Fibroblast of peridontal ligament (primary cell): ENCODE data around the gene PNMA6E.

ENCODE experiments used
- DNase-seq: peaks from one replicate; pipeline ENCODE4 v3.0.0-alpha.2; 2010; ENCODE audit errors: extremely low read depth

Gene PNMA6E

DNA sequence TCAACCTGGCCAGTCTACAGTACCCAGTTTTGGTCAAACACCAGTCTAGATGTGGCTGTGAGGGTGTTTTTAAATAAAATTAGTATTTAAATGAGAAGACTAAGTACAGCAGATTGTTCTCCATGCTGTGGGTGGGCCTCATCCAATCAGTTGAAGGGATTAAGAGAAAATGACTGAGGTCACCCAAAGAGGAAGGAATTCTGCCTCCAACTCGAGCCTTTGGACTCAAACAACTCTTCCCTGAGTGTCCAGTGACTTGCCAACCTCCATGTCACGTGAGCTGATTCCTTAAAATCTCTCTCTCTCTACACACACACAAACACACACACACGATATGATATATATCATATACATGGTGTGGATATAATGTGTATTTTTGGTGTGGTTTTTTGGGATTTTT is 34.7 kb upstream of the PNMA6E start:
- no peak for DNase-seq

DNA sequence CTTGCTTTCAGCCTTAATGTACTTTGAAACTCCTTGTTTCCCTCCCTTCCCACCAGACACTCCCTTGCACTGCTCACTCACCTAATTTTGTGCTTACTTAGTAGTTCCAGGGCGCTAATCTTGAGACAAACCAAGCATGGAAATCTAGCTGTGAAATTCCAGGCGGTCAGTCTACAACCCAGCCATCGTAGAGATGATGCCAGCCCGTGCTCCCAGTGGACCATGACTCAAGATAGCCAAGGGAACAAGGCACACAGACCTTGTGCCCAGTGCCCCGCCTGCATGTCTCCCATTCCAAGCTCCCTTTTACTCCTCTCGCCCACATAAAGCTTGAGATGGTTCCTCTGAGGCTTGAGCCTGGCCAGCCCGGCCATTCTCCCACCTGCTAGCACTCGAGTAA is 33.7 kb upstream of the PNMA6E start:
- no peak for DNase-seq

DNA sequence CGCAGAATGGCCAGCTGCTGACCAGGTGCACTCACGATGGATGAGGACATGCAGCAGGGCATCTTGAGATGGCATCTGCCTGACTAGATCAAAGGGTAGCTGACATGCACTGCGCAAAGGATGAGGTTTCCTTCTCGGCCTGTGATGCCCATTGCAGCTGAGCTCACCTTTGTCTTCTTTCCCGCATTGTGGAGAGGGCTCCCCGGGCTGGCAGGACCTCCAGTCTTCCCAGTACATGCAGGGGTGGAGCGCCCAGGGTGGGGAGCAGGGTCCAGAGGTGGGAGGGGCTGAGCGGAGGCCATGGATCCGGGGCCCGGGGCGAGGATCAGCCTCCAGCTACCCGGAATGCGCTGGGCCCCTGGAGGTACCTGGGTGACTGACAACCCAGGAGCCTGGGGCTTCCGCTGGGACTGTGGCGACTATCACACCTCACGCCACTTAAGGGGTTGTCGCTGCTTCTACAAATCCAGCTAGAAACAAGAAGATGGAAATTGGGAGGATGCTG is 32.7 kb upstream of the PNMA6E start:
- no peak for DNase-seq

DNA sequence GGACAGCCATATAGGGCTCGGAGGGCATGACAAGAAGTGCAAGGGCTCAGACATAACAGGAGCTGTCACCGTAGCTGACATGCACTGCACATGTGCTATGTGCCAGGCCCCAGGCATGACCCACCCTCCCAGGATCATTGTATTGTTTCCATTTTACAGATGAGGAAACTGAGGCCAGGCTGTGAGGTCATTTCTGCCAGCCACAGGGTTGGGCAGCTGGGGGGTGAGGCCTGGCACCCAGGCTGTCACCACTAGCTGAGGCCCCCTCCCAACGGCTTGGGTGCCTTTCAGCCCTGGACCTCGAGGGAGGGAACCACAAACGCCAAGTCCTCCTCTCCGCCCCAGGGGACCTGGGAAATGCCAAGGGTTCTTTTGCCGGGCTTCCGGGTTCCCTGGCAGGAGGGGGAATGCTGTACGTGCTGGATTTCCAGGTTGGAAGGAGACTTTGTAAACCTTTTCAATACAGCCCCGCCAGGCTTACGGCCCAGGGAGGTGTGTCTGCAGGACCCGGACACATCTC is 32.1 kb upstream of the PNMA6E start:
- no peak for DNase-seq

DNA sequence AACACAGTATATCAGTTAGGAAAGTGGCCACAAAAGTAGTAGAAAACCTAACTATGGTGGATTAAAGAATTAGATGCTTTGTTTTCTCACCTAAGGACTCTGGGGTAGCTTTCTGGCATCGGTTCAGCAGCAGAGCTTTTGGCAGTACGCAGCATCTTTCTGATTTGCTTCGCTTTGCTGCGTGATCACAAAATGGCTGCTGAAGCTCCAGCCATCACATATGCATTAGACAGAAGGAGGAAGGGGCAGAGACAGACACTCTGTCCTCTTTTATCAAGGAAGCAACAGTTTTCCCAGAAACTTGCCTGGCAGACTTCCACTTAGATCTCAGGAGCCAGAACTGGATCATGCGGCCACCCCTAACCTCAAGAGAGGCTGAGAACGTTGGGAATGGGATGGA is 29.6 kb upstream of the PNMA6E start:
- no peak for DNase-seq

DNA sequence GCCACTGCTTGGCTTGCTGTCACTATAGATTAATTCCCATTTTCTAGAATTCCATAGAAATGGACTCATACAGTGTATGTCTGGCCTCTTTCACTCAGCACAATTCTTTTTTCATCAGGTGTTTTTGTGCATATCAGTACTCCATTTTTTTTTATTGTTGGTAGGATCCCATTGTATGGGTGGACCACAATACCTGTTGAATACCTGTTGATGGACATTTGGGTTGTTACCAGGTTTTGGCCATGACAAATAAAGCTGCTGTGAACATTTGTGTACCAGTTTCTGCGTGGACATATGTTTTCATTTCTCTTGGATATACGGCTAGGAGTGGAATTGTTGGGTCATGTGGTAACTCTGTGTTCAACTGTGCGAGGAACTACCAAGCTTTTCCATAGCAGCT is 25.1 kb upstream of the PNMA6E start:
- no peak for DNase-seq

DNA sequence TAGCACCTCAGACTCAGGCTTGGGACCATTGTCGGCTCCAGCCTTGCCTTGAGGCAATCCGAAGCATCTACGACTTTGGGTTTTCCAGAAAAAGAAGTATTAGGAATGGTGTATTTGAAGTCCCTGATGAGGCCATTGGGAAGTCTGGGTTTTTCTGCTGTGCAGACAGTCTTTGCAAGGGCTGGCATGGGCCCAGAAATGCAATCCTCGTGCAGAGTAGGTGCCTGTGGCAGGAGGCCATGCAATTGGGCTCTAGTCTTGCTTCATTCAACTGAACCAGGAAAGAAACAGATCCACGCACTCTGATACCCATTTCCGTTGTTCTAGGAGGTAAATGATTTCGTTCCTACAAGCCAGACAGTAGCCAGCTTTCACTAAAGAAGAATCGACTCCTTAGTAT is 22.5 kb upstream of the PNMA6E start:
- no peak for DNase-seq

DNA sequence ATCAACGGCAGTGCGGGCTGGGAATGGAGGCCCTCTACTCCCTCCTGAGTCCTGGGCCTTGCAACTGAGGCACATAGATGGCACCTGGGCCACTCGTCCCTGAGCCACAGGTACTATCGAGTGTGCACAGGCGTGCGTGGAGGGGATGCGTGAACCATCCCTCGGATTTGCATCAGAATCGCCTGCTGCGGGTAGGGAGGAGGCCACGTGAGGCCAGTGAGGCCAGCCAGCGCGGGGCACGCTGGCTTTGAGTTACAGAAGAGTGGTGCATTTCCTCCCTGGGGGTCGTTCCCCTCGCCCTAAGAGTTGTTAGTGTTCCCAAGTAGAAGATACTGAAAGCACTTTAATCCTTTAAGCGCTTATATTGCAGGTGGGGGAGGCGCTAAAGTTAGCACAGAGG is 20.7 kb upstream of the PNMA6E start:
- no peak for DNase-seq

DNA sequence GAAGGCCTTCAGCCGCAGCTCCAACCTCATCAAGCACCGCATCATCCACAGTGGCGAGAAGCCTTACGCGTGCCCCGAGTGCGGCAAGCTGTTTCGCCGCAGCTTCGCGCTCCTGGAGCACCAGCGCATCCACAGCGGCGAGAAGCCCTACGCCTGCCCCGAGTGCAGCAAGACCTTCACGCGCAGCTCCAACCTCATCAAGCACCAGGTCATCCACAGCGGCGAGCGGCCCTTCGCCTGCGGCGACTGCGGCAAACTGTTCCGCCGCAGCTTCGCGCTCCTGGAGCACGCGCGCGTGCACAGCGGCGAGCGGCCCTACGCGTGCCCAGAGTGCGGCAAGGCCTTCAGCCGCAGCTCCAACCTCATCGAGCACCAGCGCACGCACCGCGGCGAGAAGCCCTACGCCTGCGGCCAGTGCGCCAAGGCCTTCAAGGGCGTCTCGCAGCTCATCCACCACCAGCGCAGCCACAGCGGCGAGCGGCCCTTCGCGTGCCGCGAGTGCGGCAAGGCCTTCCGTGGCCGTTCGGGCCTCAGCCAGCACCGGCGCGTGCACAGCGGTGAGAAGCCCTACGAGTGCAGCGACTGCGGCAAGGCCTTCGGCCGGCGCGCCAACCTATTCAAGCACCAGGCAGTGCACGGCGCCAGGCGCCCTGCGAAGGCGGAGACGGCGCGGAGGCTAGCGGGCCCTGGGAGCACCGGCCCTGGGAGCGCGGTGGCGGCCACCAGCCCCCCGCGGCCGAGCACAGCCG is 19.9 kb upstream of the PNMA6E start:
- no peak for DNase-seq

DNA sequence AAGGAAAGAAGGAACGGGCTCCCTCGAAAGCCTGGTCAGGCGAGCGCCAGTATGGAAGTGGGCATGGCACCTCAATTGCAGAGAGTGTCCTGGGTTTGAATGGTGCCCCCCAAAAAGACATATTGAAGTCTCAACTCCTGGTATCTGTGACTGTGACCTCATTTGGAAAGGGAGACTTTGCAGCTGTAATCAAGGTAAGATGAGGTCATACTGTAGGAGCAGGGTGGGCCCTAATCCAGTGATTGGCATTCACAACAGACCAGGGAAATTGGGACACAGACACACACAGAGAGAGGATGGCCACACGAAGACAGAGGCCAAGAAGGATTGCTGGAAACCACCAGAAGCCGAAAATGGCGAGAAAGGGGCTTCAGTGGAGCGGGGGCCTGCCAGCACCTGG is 16.5 kb upstream of the PNMA6E start:
- DNase-seq: no peak

DNA sequence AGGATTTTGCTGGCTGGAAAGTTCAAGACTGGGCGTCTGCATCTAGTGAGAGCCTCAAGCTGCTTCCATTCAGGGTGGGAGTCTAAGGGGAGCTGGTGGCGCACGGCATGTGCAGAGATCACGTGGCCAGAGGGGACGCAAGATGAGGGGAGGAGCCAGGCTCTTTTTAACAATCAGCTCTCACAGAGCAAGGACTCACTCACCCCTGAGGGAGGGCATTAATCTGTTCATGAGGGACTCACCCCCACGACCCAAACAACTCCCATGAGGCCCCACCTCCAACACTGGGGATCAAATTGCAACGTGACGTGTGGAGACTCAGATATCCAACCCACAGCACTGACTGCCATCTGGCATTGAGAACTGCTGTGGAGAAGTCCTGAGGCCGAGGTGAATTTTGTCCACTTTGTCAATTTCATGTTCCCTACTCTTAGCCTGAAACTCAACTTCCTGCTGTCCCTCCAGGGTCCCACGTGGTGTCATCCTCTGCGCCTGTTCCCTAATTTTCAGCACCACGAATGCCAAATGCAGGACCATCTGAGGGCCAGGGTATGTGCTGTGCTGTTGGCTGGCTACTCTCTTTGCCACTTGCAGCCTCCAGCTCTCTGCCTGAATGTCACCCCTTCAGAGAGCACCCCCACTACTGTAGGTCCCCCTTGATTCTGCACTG is 15.8 kb upstream of the PNMA6E start:
- DNase-seq: no peak

DNA sequence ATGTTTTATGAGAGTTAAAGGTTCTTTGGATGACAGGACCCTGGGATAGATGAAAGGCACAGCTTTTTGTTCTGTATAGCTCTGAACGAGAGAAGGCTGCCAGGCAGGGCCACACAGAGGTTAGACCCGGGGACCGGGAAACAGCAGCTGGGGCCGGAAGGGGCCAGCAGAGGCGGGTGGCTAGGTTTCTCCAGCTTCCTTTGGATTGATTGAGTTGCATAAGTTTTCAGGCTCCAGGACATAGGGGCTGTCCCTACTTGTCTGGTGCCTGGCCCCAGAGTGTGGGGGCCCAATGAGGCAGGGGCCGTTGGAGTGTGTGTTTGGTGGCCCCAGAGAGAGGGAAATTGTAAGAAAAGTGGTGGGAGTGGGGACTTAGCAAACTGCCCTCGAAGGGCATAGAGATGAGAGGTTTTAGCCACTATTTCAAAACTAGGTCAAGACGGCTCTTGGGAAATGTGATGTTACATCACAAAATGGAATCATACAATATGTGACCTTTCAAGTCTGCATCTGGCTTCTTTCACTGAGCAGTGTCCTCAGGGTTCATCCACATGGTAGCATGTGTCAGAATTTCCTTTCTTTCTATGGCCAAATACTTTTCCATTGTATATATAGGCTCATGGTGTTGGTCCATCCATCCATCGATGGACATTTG is 13.8 kb upstream of the PNMA6E start:
- peak; percentile 6 for DNase-seq

DNA sequence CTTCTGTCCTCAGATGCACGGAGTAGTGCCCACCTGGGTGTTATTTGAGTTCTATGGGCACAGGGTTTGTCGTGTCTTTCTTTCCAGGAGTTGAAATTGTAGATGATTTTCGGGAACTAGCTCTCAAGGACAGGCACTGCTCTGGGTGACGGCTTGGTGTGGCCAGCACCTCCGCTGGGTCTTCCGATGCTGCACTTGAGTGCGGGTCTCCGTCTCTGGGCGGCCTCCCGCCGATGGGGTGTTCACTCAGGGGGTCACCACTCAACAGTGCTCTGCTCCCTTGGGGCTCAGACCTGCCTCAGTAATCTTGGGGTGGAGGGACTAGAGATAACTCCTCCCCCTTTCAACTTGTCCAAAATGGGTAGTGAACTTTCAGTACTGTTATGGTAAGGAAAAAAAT is 12.6 kb upstream of the PNMA6E start:
- no peak for DNase-seq

DNA sequence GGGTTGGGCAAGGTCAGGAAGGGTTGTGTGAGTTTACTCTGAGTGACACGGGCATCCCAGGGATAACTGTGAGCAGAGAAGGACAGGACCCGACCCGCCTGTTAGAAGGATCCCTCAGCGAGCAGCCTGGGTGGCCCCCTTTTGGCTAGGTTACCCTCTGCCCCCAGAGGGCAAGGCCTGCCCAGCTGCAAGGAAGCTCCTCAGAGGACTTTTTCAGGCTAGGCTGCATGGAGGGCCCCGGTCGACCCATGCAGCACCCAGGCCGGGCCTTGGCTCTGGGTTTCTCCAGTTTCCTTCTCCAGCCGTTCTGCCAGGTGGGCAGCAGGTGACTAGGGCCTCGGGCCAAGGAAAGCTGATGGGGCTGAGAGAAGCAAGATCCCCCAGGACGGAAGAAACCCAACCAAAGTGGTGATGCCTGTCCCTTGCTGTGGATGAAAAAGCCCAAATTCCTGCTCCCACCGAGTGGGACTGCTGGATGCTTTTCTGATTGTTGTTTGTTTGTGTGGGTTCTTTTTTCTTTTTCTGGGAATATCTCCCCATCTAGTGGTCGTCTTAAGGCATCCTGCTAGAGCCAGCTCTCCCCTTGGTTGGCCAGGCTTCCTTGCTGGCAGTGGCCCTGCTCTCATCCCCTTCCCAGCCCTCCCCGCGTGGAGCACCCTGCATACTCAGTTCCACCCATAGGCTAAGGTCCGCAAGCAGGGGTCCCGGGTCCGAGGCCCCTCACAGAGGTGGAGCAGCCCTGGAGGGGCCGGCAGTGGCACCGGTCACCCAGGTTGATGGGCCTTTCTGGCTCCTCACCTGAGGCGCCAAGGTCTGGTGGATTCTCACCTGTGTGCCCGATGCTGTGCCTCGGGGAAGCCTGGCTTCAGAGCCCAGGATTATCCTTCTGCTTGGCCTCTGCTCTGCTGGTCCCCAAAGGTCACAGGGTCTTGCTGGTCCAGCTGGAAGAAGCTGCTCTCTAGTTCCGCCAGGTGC is 11.9 kb upstream of the PNMA6E start:
- DNase-seq: peak; percentile 3

DNA sequence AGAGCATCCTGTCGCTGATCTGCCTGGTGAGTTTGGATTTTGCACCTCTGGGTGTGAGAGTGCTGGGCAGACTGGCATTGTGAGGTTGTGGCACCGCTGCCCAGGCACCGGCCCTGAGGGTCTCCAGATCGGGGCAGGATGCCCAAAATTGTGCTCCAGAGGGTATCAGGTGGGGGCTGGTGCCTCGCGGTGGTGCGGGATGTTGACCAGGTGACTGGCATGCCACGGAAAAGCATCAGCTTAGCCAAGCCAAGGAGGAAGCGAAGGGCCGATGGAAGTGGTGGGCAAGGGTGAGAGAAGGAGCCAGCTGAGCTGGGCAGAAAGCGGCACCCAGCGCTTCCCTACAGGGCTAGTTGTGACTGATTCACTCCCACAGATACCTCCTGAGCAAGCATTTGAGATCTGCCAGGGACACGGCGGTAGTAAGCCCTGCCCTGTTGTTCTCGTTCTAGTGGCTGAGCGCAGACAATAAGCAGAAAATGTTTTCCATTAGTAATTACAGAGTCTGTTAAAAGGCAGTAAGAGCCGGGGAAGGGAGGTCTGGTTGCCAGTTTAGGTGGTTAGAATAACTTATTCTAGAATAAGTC is 10.9 kb upstream of the PNMA6E start:
- DNase-seq: no peak

DNA sequence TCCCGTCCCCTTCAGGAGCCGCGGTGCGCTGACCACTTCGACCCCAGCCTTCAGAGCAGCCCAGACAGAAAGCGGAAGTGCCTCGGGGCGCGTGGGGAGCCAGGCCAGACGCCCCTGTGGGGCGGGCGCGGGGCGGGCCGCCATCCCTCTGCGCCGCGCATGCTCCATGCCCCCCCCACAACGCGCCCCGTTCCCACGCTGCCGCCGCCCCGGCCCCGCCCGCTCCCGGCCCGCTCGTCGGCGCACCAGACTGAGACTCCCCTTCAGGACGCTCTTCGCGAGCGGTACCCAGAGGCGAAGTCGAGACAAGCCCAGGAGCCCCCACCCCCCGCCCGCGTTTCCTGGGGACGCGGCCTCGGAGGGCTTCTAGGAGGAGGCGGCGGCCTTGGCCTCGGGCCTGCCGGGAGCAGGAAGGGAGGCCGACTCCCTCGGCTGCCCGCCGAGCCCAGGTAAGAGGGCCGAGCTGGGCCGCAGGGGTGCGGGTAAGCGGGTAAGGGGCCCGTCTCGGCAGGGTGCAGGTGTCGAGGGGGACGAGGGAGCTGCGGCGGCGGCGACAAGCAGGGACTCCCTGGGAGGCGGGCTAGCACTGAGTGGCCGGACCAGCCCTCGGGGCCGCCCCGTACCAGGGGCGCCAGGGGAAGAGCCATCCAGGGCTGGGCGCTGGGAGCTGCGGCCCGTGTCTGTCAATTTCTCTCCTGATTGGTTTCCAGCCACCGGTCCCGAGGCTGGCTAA is 10.3 kb upstream of the PNMA6E start, which contains the start of gene ZFP92:
ZFP92 (plus strand) TSS at position 218 of the 733 bp plus-strand sequence. CDS start 6,851 bp downstream, outside the sequence.
- DNase-seq: no peak

DNA sequence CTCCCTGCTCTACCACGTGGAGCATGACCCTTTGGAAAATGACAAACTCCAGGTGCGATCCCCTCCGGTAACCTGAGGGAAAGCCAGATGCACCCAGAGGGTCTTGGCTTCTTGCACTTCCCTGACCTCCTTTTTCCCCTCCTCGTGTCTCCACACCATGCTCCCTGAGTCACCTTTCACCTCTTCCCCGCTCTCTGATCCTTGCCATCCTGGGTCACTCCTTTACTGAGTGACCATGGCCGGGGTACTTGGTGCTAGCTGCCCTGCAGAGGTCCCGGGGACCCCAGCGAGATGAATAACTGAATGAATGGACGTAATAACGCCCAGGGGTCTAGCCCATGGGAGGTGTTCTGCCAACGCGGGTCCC is 9.7 kb upstream of the PNMA6E start:
- DNase-seq: no peak

DNA sequence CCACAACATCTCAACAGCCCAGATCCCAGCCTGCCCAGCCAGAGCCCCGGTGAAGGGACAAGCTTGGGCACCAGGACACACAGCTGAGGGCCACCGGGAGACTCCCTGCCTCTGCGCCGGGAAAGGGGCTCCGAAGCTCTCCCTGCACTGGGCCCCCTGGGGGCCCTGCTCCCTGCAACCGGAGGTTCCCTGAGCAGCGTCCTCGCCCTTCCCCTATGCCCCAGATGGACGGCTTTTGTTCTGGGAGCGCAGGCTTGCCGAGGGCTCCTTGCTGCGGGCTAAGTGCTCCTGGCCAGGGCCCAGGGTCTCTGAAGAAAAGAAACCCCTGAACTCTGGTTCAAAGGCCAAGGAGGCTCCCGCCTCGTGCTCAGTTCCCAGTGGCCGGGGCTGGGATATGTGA is 9.2 kb upstream of the PNMA6E start:
- no peak for DNase-seq

DNA sequence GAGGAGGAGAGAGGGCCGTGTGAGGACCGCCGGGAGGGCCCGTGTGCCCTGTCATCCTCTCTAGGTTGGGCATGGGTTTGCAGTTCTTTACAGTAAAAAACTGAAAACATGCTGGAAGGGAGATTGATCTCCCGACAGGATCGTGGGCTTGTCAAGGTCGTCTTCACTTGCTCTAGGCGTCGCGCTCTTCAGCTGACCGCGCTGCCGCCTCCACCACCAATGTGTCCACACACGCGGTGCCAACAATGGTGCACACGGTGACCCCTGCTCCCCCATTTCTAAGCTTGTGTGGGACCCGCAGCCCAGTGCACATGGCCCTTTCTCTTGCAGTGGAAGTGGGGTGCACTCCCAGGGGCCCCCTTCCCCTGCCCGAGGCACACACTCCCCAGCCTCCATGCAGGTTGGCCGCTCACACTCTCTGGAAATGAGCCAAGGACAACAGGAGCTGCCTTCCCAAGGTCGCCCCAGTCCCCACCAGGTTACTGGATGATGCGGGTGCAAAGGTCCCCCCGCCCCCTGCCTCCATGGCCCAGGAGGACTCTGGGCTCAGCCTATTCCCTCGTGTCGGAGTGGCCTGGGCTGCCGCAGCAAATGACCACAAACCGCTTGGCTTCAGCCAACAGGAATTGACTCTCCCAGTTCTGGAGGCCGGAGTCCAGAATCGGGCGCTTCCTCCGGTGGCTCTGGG is 8.4 kb upstream of the PNMA6E start:
- no peak for DNase-seq

DNA sequence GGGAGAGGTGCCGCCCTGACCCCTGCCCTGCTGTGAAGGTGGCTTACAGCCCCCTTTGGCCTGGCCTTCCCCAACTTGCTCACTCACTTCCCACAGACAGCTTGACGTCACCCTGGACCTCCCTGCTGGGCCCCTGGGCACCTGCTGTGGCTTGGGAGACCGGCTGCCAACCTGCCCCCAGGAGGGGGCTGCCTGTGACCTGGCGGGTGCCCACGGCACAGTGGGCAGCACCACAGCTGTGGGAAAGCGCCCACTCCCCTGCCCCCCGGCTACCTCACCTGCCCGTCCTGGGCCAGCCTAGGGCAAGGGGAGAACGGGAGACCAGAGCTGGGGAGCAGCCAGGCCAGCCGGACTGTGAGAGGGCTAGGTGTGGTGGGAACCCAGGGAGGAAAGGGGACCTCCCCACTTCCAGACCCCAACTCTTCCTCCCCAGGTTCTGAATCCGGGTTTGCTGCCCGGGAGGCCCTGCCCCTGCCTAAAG is 7.8 kb upstream of the PNMA6E start:
- DNase-seq: no peak
